K562 (cell line): ENCODE data around the gene BAHD1. TPM values are rescaled to one million over a fixed set of nuclear protein-coding genes. Genes with fewer than 3 reads are reported as not detected.
A peak's percentile ranks its signal among the peaks of the same experiment; 100 is the strongest.

Experiments used
- BCOR ChIP-seq: fragments of 450-650 bp; IDR thresholded peaks from 2 replicates; pipeline ENCODE4 v1.6.1; 2016
- C11orf30 ChIP-seq: fragments of 450-650 bp; IDR thresholded peaks from 2 replicates; pipeline ENCODE4 v1.6.1; 2016; ENCODE audit warnings: low read depth, mild to moderate bottlenecking
- CEBPZ ChIP-seq: fragments of 150-350 bp; IDR thresholded peaks from 2 replicates; pipeline ENCODE4 v1.6.1; 2014; ENCODE audit warnings: low read depth, mild to moderate bottlenecking, low read length, borderline replicate concordance
- DEAF1 ChIP-seq: fragments of 450-650 bp; formaldehyde crosslinking; IDR thresholded peaks from 2 replicates; pipeline ENCODE4 v1.4.0; 2020; ENCODE audit warnings: mild to moderate bottlenecking, moderate library complexity
- DPF2 ChIP-seq: fragments of 450-650 bp; IDR thresholded peaks from 2 replicates; pipeline ENCODE4 v1.6.1; 2016
- EP300 ChIP-seq: IDR thresholded peaks from 2 replicates; pipeline ENCODE4 v1.6.1; 2012; ENCODE audit warnings: low read length, improper control_type of control experiment
- FOXJ3 ChIP-seq: sonication (generic); formaldehyde crosslinking; IDR thresholded peaks from 2 replicates; pipeline ENCODE4 v1.4.0; 2020; ENCODE audit warnings: mild to moderate bottlenecking, missing genetic modification reagents
- POLR3A ChIP-seq: IDR thresholded peaks from 2 replicates; pipeline ENCODE4 v1.6.1; 2011; ENCODE audit warnings: borderline replicate concordance, mild to moderate bottlenecking, moderate library complexity; ENCODE audit not compliant: insufficient read length, insufficient read depth; ENCODE audit errors: extremely low read depth
- PREB ChIP-seq: sonication (generic); formaldehyde crosslinking; IDR thresholded peaks from 2 replicates; pipeline ENCODE4 v1.8.1; 2023; ENCODE audit warnings: mild to moderate bottlenecking, missing genetic modification reagents
- RBBP5 ChIP-seq: fragments of 200-600 bp; sonication (generic); IDR thresholded peaks from 2 replicates; pipeline ENCODE4 v1.6.1; 2012; ENCODE audit warnings: borderline replicate concordance, mild to moderate bottlenecking, low read length, control low read depth, inconsistent platforms; ENCODE audit not compliant: insufficient read depth, poor library complexity, severe bottlenecking
- RBFOX2 ChIP-seq: fragments of 200-400 bp; formaldehyde crosslinking; IDR thresholded peaks from 2 replicates; pipeline ENCODE4 v1.6.1; 2017; ENCODE audit warnings: low read depth, mild to moderate bottlenecking, low read length, moderate library complexity
- SAFB2 ChIP-seq: fragments of 200-400 bp; formaldehyde crosslinking; IDR thresholded peaks from 2 replicates; pipeline ENCODE4 v1.6.1; 2018; ENCODE audit warnings: borderline replicate concordance, low read length, low read depth, moderate library complexity; ENCODE audit not compliant: severe bottlenecking
- SUPT5H ChIP-seq: fragments of 450-650 bp; IDR thresholded peaks from 2 replicates; pipeline ENCODE4 v1.6.1; 2016
- TCF3 ChIP-seq: sonication (generic); formaldehyde crosslinking; IDR thresholded peaks from 2 replicates; pipeline ENCODE4 v1.4.0; 2020; ENCODE audit warnings: mild to moderate bottlenecking, missing genetic modification reagents
- UBTF ChIP-seq, 2 experiments: IDR thresholded peaks; 2 replicates each; pipeline ENCODE4 v1.6.1; 2012; ENCODE audit warnings: improper control_type of control experiment in 2 of 2, low read depth in 2 of 2, low read length in 2 of 2, borderline replicate concordance in 1 of 2
- XRCC3 ChIP-seq: fragments of 450-650 bp; IDR thresholded peaks from 2 replicates; pipeline ENCODE4 v1.6.1; 2017; ENCODE audit warnings: mild to moderate bottlenecking, moderate library complexity
- ZNF23 ChIP-seq: fragments of 250-450 bp; sonication (Bioruptor Pico); IDR thresholded peaks from 2 replicates; pipeline ENCODE4 v1.4.0; 2020; ENCODE audit warnings: mild to moderate bottlenecking
- ZNF384 ChIP-seq: IDR thresholded peaks from 2 replicates; pipeline ENCODE4 v1.6.1; 2012; ENCODE audit warnings: low read depth, low read length, improper control_type of control experiment
- ZNF766 ChIP-seq: fragments of 200-800 bp; sonication (Bioruptor generic); conservative IDR thresholded peaks from 2 replicates; pipeline ENCODE4 v1.6.1; 2016; ENCODE audit warnings: missing genetic modification characterization, missing compliant biosample characterization
- polyA plus RNA-seq, 8 experiments: library from polyadenylated mRNA; depleted of rRNA in 4 of 8; stranded (reverse) in 5 of 8; unstranded in 3 of 8; fragments of >200 nt; fragmentation: Nextera tagmentation in 2 of 8; fragmentation: Illumina TruSeq in 1 of 8; extraction: Ambion mirVana in 2 of 8; extraction: Trizol in 1 of 8; gene quantifications; 2 replicates each; pipeline versions ENCODE4 v1.2.1 to v1.2.3, GENCODE V29; 2011 to 2014; ENCODE audit warnings: inconsistent platforms in 1 of 8, missing spikeins in 1 of 8
- total RNA-seq, 7 experiments: library from RNA; depleted of rRNA in 6 of 7; stranded (reverse); fragments of >200 nt in 6 of 7; fragmentation: Illumina TruSeq in 2 of 7; extraction: Trizol in 2 of 7; gene quantifications; 2 replicates each; pipeline versions ENCODE4 v1.2.1 to v1.2.3, GENCODE V29; 2011 to 2021; ENCODE audit warnings: low replicate concordance in 1 of 7

Gene BAHD1
- total and polyA plus RNA-seq, 9 of the 15 experiments (the other 6 are each of a cell fraction or from before 2014, with no cell fraction given) = 0.55 to 38.5 (median 11.5) TPM

- TF ChIP-seq PREB (CRISPR knock-in tag) (peak; percentile 94; the same call in 1 of the 2 replicates), XRCC3 (no peak), TCF3 (no peak), CEBPZ (no peak), SAFB2 (no peak), RBFOX2 (peak; percentile 96), EP300 (0 out of 2 replicates have a peak, but pooled peaks have one; percentile 18), UBTF (IDR thresholded peaks at IDR 0.05; ENCODE audit: borderline replicate concordance in 1 of 2, low read depth in 2 of 2, low read length in 2 of 2) (peak; percentile 98 to 100; a peak in 3 of 4 replicates), DEAF1 (CRISPR knock-in tag) (no peak), SUPT5H (peak; percentile 73), RBBP5 (peak; percentile 41), ZNF766 (CRISPR knock-in tag) (0 out of 2 replicates have a peak, but pooled peaks have one; percentile 28), C11orf30 (no peak), DPF2 (no peak; the same call in 1 of the 2 replicates), ZNF384 (no peak), BCOR (peak; percentile 7; the same call in 1 of the 2 replicates), FOXJ3 (CRISPR knock-in tag) (no peak), POLR3A (no peak), ZNF23 (CRISPR knock-in tag) (no peak)
Measured at GRCh38 chr15:40511472-40512133, 70.8 kb downstream of the BAHD1 start (continued).
